ENCODE data around the gene CMKLR1. TPM values are rescaled to one million over a fixed set of nuclear protein-coding genes. Genes with fewer than 3 reads are reported as not detected.

CMKLR1 gene
- polyA plus RNA-seq, 1 of the 3 experiments (the other 2 are of a cell fraction): 0.15 TPM

- Histone ChIP-seq H3F3A (replicated peaks; ENCODE audit: insufficient read depth) (no peaks in the 10 kb centered on the region), H3K27me3 (ENCODE audit: insufficient read depth) (no peaks in the 10 kb centered on the region), H3K9me2 (no peaks in the 10 kb centered on the region), H3K9ac (no peak overlapping the region), H3K79me2 (ENCODE audit: insufficient read depth) (no peaks in the 10 kb centered on the region), H3K9me3 (no peaks in the 10 kb centered on the region), H3K27ac (ENCODE audit: low read depth in 2 of 2, low read length in 1 of 2) (no peak overlapping the region), H4K20me1 (ENCODE audit: insufficient read depth) (no peaks in the 10 kb centered on the region), H3K4me1 (ENCODE audit: control insufficient read depth in 1 of 2, insufficient read depth in 2 of 2, low read depth in 1 of 2, low read length in 1 of 2) (no peaks in the 10 kb centered on the region; a peak in 1 of 4 replicates), H3K4me3 (ENCODE audit: low read depth in 2 of 2, low read length in 1 of 2) (no peak overlapping the region), H3K36me3 (replicated peaks in 1 of 2; ENCODE audit: control insufficient read depth in 1 of 2, insufficient read depth in 2 of 2, low read length in 1 of 2) (no peaks in the 10 kb centered on the region), H3K4me2 (no peak overlapping the region), H2AFZ (ENCODE audit: low read depth) (no peak overlapping the region)
- CTCF ChIA-PET: no interaction called here
- 32% methylated on average over 3 of the region's 3 CpGs for WGBS (ENCODE audit: low lambda C conversion rate)
- no peak for DNase-seq
- POLR2A ChIA-PET: no interaction called here
- TF ChIP-seq SMC3 (IDR thresholded peaks at IDR 0.05; ENCODE audit: low read depth, low read length): no peak
These were observed 56.4 kb downstream of the CMKLR1 start for GRCh38 chr12:108282676-108283075.

DNA sequence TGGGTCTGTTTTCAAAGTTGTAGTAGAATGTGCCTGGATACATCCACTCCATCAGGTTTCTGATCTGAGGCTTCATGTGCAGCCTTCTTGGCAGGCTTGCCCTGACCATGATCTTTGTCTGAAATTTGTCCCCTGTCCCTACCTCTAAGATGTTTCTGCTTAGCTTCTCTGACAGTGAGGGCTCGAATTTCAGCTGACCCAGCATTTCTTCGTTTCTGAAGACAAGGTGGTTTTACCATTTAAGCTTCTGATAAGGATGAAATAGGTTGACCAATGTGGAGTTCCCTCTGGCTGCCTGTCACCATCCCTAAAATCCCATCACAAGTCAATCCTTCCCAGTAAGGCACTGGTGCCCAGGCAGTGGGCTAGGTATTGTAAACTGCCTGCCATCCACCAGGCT, 57.0 kb downstream of the CMKLR1 start:
- no peak for DNase-seq
- no peak for TF ChIP-seq TCF12 (IDR thresholded peaks at IDR 0.05)
- TF ChIP-seq SIN3A (IDR thresholded peaks at IDR 0.05; ENCODE audit: borderline replicate concordance, low read depth, low read length): no peak
- no peak for TF ChIP-seq JUND (IDR thresholded peaks at IDR 0.05)
- TF ChIP-seq FOSL2 (IDR thresholded peaks at IDR 0.05; ENCODE audit: borderline replicate concordance, low read depth): no peak
- TF ChIP-seq POLR2AphosphoS5 (IDR thresholded peaks at IDR 0.05; ENCODE audit: low read depth, low read length): no peak
- TF ChIP-seq MXI1 (IDR thresholded peaks at IDR 0.05; ENCODE audit: low read depth, low read length): no peak
- no peak for TF ChIP-seq CHD2 (IDR thresholded peaks at IDR 0.05; ENCODE audit: low read length, partially characterized antibody)
- TF ChIP-seq RXRA (IDR thresholded peaks at IDR 0.05; ENCODE audit: borderline replicate concordance, low read depth): no peak
- no peak for TF ChIP-seq FOXM1 (IDR thresholded peaks at IDR 0.05; ENCODE audit: low read depth)
- H3K4me2 ChIP-seq: no peak overlapping the region
- H3K27ac ChIP-seq (ENCODE audit: low read depth in 2 of 2, low read length in 1 of 2): no peak overlapping the region
- 17% methylated on average over 2 of the region's 2 CpGs for WGBS (ENCODE audit: low lambda C conversion rate)
- ChIA-PET POLR2A (no interaction called here), CTCF (no interaction called here)
- H3K36me3 ChIP-seq (replicated peaks in 1 of 2; ENCODE audit: control insufficient read depth in 1 of 2, insufficient read depth in 2 of 2, low read length in 1 of 2): no peaks in the 10 kb centered on the region
- H3K4me3 ChIP-seq (ENCODE audit: low read depth in 2 of 2, low read length in 1 of 2): no peak overlapping the region
- no peaks in the 10 kb centered on the region for H3K9me2 ChIP-seq
- H3K9ac ChIP-seq: no peak overlapping the region
- H3K9me3 ChIP-seq: no peaks in the 10 kb centered on the region
- no peaks in the 10 kb centered on the region; a peak in 1 of 4 replicates for H3K4me1 ChIP-seq (ENCODE audit: control insufficient read depth in 1 of 2, insufficient read depth in 2 of 2, low read depth in 1 of 2, low read length in 1 of 2)
- no peak overlapping the region for H2AFZ ChIP-seq (ENCODE audit: low read depth)
- H3K79me2 ChIP-seq (ENCODE audit: insufficient read depth): no peaks in the 10 kb centered on the region
- H4K20me1 ChIP-seq (ENCODE audit: insufficient read depth): no peaks in the 10 kb centered on the region
- H3K27me3 ChIP-seq (ENCODE audit: insufficient read depth): no peaks in the 10 kb centered on the region
- H3F3A ChIP-seq (replicated peaks; ENCODE audit: insufficient read depth): no peaks in the 10 kb centered on the region

- no peak overlapping the region for H3K27ac ChIP-seq (ENCODE audit: low read depth in 2 of 2, low read length in 1 of 2)
- peaks cover 0 to 18% of the 10 kb centered on the region in 2 experiments; a peak in 2 of 4 replicates for H3K4me1 ChIP-seq (ENCODE audit: control insufficient read depth in 1 of 2, insufficient read depth in 2 of 2, low read depth in 1 of 2, low read length in 1 of 2)
- TF ChIP-seq NFIC (IDR thresholded peaks at IDR 0.05; ENCODE audit: borderline replicate concordance) (no peak), EZH2phosphoT487 (IDR thresholded peaks at IDR 0.05; ENCODE audit: borderline replicate concordance, low read depth) (no peak), NRF1 (IDR thresholded peaks at IDR 0.05; ENCODE audit: low read depth, low read length) (no peak), FOSL2 (IDR thresholded peaks at IDR 0.05; ENCODE audit: borderline replicate concordance, low read depth) (no peak), ELF1 (IDR thresholded peaks at IDR 0.05) (no peak), USF1 (IDR thresholded peaks at IDR 0.05; ENCODE audit: borderline replicate concordance, low read depth) (no peak)
- H3K9me2 ChIP-seq: no peaks in the 10 kb centered on the region
- POLR2A ChIA-PET: interaction anchor here (0.6 kb wide), 2 partner anchors 36 to 614 kb away, joined by 3 to 4 read pairs; no protein-coding TSS in a partner anchor
- no peak overlapping the region for H3K9ac ChIP-seq
- no peaks in the 10 kb centered on the region for H3K79me2 ChIP-seq (ENCODE audit: insufficient read depth)
- H3K27me3 ChIP-seq (ENCODE audit: insufficient read depth): no peaks in the 10 kb centered on the region
- no peak overlapping the region for H3K4me2 ChIP-seq
- DNase-seq: no peak
- no peaks in the 10 kb centered on the region for H3K36me3 ChIP-seq (replicated peaks in 1 of 2; ENCODE audit: control insufficient read depth in 1 of 2, insufficient read depth in 2 of 2, low read length in 1 of 2)
- H3K9me3 ChIP-seq: no peaks in the 10 kb centered on the region
- H3F3A ChIP-seq (replicated peaks; ENCODE audit: insufficient read depth): no peaks in the 10 kb centered on the region
- H2AFZ ChIP-seq (ENCODE audit: low read depth): no peak overlapping the region
- CTCF ChIA-PET: interaction anchor here (0.8 kb wide), 1 partner anchor 180 kb away, joined by 3 read pairs; no protein-coding TSS in a partner anchor
- no peak overlapping the region for H3K4me3 ChIP-seq (ENCODE audit: low read depth in 2 of 2, low read length in 1 of 2)
- no peaks in the 10 kb centered on the region for H4K20me1 ChIP-seq (ENCODE audit: insufficient read depth)
These were observed 61.5 kb downstream of the CMKLR1 start for GRCh38 chr12:108277613-108278012.

All from SK-N-SH (cell line).